Measurements from ENCODE around the gene SLC41A3.

DNA sequence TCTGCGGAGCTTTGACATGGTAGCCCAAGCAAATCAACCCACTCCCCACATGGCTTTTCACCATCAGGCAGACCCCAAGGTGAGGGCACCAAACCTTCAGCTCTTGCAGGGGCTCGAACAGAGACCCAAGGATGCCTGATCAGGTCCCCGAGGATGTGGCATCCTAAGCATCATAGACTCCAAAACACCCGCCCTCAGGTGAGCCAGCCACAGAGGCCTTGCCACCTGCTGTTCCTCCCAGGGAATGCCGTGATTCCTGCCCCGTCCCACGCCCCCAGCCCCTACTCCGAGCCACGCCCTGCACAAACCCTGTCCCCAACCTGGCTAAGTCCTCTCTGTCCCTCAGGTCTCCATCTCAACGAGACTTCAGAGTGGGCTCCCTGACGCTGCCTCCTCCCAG is 34.7 kb upstream of the SLC41A3 start:
- TF ChIP-seq, protein P1, sequence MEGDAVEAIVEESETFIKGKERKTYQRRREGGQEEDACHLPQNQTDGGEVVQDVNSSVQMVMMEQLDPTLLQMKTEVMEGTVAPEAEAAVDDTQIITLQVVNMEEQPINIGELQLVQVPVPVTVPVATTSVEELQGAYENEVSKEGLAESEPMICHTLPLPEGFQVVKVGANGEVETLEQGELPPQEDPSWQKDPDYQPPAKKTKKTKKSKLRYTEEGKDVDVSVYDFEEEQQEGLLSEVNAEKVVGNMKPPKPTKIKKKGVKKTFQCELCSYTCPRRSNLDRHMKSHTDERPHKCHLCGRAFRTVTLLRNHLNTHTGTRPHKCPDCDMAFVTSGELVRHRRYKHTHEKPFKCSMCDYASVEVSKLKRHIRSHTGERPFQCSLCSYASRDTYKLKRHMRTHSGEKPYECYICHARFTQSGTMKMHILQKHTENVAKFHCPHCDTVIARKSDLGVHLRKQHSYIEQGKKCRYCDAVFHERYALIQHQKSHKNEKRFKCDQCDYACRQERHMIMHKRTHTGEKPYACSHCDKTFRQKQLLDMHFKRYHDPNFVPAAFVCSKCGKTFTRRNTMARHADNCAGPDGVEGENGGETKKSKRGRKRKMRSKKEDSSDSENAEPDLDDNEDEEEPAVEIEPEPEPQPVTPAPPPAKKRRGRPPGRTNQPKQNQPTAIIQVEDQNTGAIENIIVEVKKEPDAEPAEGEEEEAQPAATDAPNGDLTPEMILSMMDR (IDR thresholded peaks at IDR 0.05; ENCODE audit: insufficient read depth, low read depth, low read length) = no peak
- TF ChIP-seq EZH2 (IDR thresholded peaks at IDR 0.05; ENCODE audit: insufficient read depth, low read length) = no peak
